Measurements from ENCODE around the gene OR5D14. TPM values are rescaled to one million over a fixed set of nuclear protein-coding genes. Genes with fewer than 3 reads are reported as not detected.

Gene OR5D14
- not detected in 2 replicates for total RNA-seq

- no peak for DNase-seq (ENCODE audit: low read depth in 2 of 2)
These were observed at the start of gene OR5D14 for GRCh38 chr11:55795256-55795655. Gene OR5D14 (plus strand): TSS chr11:55795556. CDS start chr11:55795556, 0 bp downstream.

GRCh38 chr11:55773138-55773537, 22.2 kb upstream of the OR5D14 start, which contains the start of gene OR5D13:
Gene OR5D13 (plus strand): TSS chr11:55773438. CDS start chr11:55773438, 0 bp downstream.
- DNase-seq (ENCODE audit: low read depth in 2 of 2): no peak

DNA sequence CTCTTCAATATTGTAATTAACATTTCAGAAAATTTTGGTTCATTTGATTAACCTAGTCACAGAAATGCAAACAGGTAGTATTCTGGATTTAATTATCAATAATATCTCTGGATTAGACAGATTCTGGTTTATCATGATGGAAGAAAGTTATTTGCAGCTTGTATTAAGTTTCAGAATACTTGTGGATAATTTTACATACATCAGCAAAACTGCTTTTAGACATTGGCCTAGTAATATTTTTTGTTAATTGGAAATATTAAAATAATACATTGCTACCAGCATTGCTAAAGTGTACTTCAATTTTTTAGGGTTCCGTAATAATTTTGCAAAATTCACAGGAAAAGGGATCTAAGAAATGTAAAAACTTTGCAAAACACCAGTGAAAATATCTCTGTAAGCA, 3.8 kb upstream of the OR5D14 start:
- DNase-seq (ENCODE audit: low read depth in 2 of 2): no peak

DNA sequence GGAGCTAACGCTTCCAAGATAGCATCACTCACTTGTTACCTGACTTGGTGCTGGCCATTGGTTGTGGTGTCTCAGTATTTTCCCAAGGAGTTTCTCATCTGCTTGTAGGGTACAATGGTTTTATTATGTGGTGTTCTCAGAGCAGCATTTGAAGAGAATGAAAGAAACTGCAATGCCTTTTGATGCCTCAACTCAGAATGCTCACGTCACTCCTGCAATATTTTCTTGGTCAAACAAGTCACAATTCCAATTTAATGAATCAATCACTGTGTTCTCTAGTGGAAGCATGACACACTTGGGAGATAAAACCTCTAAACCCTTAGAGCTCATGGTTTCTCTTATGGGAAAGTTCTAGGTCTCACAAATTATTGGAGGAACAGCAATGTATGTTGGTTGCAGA, 2.0 kb upstream of the OR5D14 start:
- no peak for DNase-seq (ENCODE audit: low read depth in 2 of 2)

- DNase-seq (ENCODE audit: low read depth in 2 of 2): no peak
These were observed 10.9 kb downstream of the OR5D14 start for GRCh38 chr11:55806248-55806647.

GRCh38 chr11:55811067-55811466, 15.7 kb downstream of the OR5D14 start, which contains the start of gene OR5L1:
Gene OR5L1 (plus strand): TSS chr11:55811367. CDS start chr11:55811467, 100 bp downstream.
- no peak for DNase-seq (ENCODE audit: low read depth in 2 of 2)

- DNase-seq (ENCODE audit: low read depth in 2 of 2): no peak
These were observed 24.0 kb downstream of the OR5D14 start, which contains the start of gene OR5D18 for GRCh38 chr11:55819330-55819729. Gene OR5D18 (plus strand): TSS chr11:55819630. CDS start chr11:55819630, 0 bp downstream.

GRCh38 chr11:55826919-55827318, 31.6 kb downstream of the OR5D14 start, which contains the start of gene OR5L2:
Gene OR5L2 (plus strand): TSS chr11:55827219. CDS start chr11:55827219, 0 bp downstream.
- no peak for DNase-seq (ENCODE audit: low read depth in 2 of 2)

- no peak for DNase-seq (ENCODE audit: low read depth in 2 of 2)
These were observed 43.1 kb downstream of the OR5D14 start, which contains the start of gene OR5D16 for GRCh38 chr11:55838452-55838851. Gene OR5D16 (plus strand): TSS chr11:55838752. CDS start chr11:55838752, 0 bp downstream.

Other genes starting within 250 kb of the OR5D14 start
- gene OR4C15, start 241.1 kb upstream of the OR5D14 start, total RNA-seq: not detected in 2 replicates
- not detected in 2 replicates for gene OR4C16, start 223.4 kb upstream of the OR5D14 start, total RNA-seq
- gene OR4C11, start 187.9 kb upstream of the OR5D14 start, total RNA-seq: not detected in 2 replicates
- gene OR4P4, start 160.4 kb upstream of the OR5D14 start, total RNA-seq: not detected in 2 replicates
- gene OR4S2, start 147.2 kb upstream of the OR5D14 start, total RNA-seq: not detected in 2 replicates
- gene OR4C6, start 133.4 kb upstream of the OR5D14 start, total RNA-seq: not detected in 2 replicates
- gene OR5D13, start 22.1 kb upstream of the OR5D14 start, total RNA-seq: not detected in 2 replicates
- not detected in 2 replicates for gene OR5L1, start 15.8 kb downstream of the OR5D14 start, total RNA-seq
- gene OR5D18, start 24.1 kb downstream of the OR5D14 start, total RNA-seq: not detected in 2 replicates
- not detected in 2 replicates for gene OR5L2, start 31.7 kb downstream of the OR5D14 start, total RNA-seq
- gene OR5D16, start 43.2 kb downstream of the OR5D14 start, total RNA-seq: not detected in 2 replicates
- not detected in 2 replicates for gene TRIM51, start 87.7 kb downstream of the OR5D14 start, total RNA-seq
- not detected in 2 replicates for gene OR5W2, start 119.0 kb downstream of the OR5D14 start, total RNA-seq
- not detected in 2 replicates for gene OR5I1, start 140.8 kb downstream of the OR5D14 start, total RNA-seq
- not detected in 2 replicates for gene OR10AG1, start 174.4 kb downstream of the OR5D14 start, total RNA-seq
- gene OR5F1, start 199.1 kb downstream of the OR5D14 start, total RNA-seq: not detected in 2 replicates
- not detected in 2 replicates for gene OR5AS1, start 232.1 kb downstream of the OR5D14 start, total RNA-seq